Chondrocyte (in vitro differentiated cells): ENCODE measurements around the gene LINC00237. TPM values are rescaled to one million over a fixed set of nuclear protein-coding genes. Genes with fewer than 3 reads are reported as not detected.

ENCODE experiments used
- DNase-seq: peaks from one replicate; pipeline ENCODE4 v3.0.0; 2021; ENCODE audit warnings: mixed read lengths, low spot score
- H3K27ac Mint-ChIP-seq: one replicate; pipeline ENCODE4 v1.8.0; 2021; ENCODE audit warnings: mild to moderate bottlenecking, moderate library complexity, mixed read lengths; ENCODE audit not compliant: unreplicated experiment
- H3K27me3 Mint-ChIP-seq: 2 replicates; pipeline ENCODE4 v1.8.0; 2021; ENCODE audit warnings: low read depth, mixed read lengths
- H3K36me3 Mint-ChIP-seq: 2 replicates; pipeline ENCODE4 v1.8.0; 2021; ENCODE audit warnings: low read depth, mixed read lengths
- H3K4me1 Mint-ChIP-seq: 2 replicates; pipeline ENCODE4 v1.8.0; 2021; ENCODE audit warnings: low read depth, mild to moderate bottlenecking, mixed read lengths
- H3K4me3 Mint-ChIP-seq: one replicate; pipeline ENCODE4 v1.8.0; 2021; ENCODE audit warnings: mild to moderate bottlenecking, moderate library complexity, mixed read lengths; ENCODE audit not compliant: unreplicated experiment
- H3K9me3 Mint-ChIP-seq: 2 replicates; pipeline ENCODE4 v1.8.0; 2021; ENCODE audit warnings: low read depth, mixed read lengths
- total RNA-seq: library from RNA; stranded (reverse); gene quantifications from 3 replicates; pipeline ENCODE4 v1.2.1, GENCODE V29; 2021
- TF ChIP-seq, protein P1 (sequence below): fragments of 200-600 bp; sonication (generic); IDR thresholded peaks from 2 replicates; pipeline ENCODE4 v1.5.0; 2021; ENCODE audit warnings: antibody characterized with exemption, mild to moderate bottlenecking, moderate library complexity

The LINC00237 gene
- total RNA-seq, 1 donor from 2014 or later, result not detected

DNA sequence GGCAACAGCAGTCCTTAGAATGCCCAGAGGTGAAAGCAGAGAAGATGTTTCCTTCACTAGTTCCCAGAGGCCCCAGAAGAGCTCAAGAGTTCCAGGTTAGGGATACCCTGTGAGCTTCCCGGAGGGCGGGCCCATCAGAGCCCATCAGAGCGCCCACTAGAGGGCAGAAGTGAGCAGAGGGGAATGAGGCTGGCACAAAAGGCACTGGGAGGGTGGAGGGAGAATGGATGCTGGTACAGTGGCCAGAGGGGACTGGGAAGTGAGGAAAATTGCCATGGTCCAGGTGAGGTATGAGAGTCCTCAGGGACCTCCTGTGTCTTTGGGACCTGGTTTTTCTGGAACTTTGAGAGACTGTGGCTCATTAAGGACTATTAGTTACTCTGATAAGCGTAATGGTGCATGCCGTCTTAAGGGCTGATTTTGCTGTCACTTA lies 57.3 kb downstream of the LINC00237 start:
- no peak overlapping the region for H3K27ac Mint-ChIP-seq
- TF ChIP-seq, protein P1, sequence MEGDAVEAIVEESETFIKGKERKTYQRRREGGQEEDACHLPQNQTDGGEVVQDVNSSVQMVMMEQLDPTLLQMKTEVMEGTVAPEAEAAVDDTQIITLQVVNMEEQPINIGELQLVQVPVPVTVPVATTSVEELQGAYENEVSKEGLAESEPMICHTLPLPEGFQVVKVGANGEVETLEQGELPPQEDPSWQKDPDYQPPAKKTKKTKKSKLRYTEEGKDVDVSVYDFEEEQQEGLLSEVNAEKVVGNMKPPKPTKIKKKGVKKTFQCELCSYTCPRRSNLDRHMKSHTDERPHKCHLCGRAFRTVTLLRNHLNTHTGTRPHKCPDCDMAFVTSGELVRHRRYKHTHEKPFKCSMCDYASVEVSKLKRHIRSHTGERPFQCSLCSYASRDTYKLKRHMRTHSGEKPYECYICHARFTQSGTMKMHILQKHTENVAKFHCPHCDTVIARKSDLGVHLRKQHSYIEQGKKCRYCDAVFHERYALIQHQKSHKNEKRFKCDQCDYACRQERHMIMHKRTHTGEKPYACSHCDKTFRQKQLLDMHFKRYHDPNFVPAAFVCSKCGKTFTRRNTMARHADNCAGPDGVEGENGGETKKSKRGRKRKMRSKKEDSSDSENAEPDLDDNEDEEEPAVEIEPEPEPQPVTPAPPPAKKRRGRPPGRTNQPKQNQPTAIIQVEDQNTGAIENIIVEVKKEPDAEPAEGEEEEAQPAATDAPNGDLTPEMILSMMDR, result peak; percentile 56
- H3K9me3 Mint-ChIP-seq, result no peaks in the 10 kb centered on the region
- no peak for DNase-seq
- H3K36me3 Mint-ChIP-seq, result no peaks in the 10 kb centered on the region
- H3K4me3 Mint-ChIP-seq, result no peak overlapping the region
- H3K27me3 Mint-ChIP-seq, result peaks cover 3% of the 10 kb centered on the region
- no peaks in the 10 kb centered on the region for H3K4me1 Mint-ChIP-seq

DNA sequence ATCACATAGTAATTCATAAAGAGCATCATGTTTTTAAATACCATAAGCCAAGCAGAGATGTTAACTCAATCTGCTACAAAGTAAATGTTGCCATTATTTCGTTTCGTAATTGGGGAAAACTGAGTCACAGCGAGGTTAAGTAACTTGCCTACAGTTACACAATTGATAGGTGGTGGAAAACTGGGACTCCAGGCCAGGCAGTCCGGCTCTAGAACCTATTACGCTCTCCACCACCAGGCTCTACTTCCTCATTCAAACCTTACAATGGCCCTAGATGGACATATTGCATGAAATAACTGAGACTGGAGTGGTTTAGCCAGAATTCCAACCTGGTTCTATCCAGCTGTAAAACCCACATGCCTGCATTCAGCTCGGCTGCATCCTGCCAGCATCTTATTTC lies 58.2 kb downstream of the LINC00237 start:
- Mint-ChIP-seq H3K27me3 (no peaks in the 10 kb centered on the region), H3K4me3 (no peak overlapping the region), H3K27ac (no peak overlapping the region), H3K36me3 (no peaks in the 10 kb centered on the region), H3K9me3 (no peaks in the 10 kb centered on the region), H3K4me1 (no peaks in the 10 kb centered on the region)
- no peak for DNase-seq
- TF ChIP-seq, protein P1, result no peak

DNA sequence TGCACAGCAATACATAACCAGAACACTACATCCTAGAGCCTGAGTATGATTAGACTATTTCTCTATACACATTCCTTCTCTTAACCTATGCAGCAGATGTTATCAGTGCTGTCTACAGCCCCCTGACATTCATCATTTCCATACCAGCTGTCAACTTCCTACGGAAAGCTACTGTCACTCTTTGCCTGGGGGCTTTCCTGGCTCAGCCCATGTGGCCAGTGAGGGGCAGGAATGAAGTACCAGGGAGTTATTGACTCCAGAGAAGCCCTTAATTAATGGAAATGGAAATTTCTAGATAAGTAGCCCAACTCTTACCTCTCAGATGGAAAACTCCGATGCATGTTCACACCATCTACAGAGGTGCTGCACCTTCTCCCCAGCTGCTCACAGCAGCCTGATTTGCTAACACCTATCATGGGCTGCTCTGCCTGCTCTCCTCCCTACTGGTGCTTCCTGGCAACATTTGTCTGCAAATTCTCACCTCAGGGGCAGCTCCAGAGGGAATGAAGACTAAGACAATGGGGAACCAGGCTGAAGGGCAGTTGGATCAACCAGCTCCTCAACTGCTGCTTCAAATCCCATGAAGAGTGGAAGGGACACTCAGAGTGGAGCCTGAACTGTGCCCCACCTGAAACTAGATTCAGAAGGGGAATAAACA lies 59.6 kb downstream of the LINC00237 start:
- Mint-ChIP-seq H3K36me3 (no peaks in the 10 kb centered on the region), H3K4me1 (no peaks in the 10 kb centered on the region), H3K4me3 (no peak overlapping the region), H3K9me3 (no peaks in the 10 kb centered on the region), H3K27me3 (no peaks in the 10 kb centered on the region), H3K27ac (no peak overlapping the region)
- no peak for DNase-seq
- TF ChIP-seq, protein P1, result no peak

Other genes with a start within 250 kb of the LINC00237 start
- gene KIZ, start 19.7 kb upstream of the LINC00237 start, total RNA-seq, result 12.2 to 15.4 TPM (median 13.8 TPM) in 3 replicates
- 44.0 to 53.7 TPM (median 46.1 TPM) in 3 replicates for gene XRN2, start 197.0 kb upstream of the LINC00237 start, total RNA-seq